Measurements from ENCODE around the gene MBNL2. TPM values are rescaled to one million over a fixed set of nuclear protein-coding genes. Genes with fewer than 3 reads are reported as not detected.

MBNL2 gene
- total and polyA plus RNA-seq, 7 donors, result 11.8 to 110 (median 84.7) TPM

- peak overlapping the region in 2 of 4 donors; percentile 20 to 44 for H3K27ac ChIP-seq
- no peaks in the 10 kb centered on the region for H3K9me3 ChIP-seq
- peaks cover 0 to 12% (median 0%) of the 10 kb centered on the region in 4 donors for H3K4me1 ChIP-seq
- no peak overlapping the region for H3K4me3 ChIP-seq
- H3K36me3 ChIP-seq, result no peaks in the 10 kb centered on the region
- WGBS, 2 donors, result 90 to 92% methylated on average over 1 of the region's 1 CpG
- TF ChIP-seq EP300 (IDR thresholded peaks at IDR 0.05), result no peak
- TF ChIP-seq POLR2A (IDR thresholded peaks at IDR 0.05), result no peak
- TF ChIP-seq CTCF (IDR thresholded peaks at IDR 0.05), result no peak
- TF ChIP-seq POLR2AphosphoS5 (IDR thresholded peaks at IDR 0.05), result no peak
- DNase-seq, result no peak
- H3K27me3 ChIP-seq, result no peaks in the 10 kb centered on the region
- intact Hi-C loops (cut with DNase I), result no loop called here
Measured at GRCh38 chr13:97211300-97211699, 10.8 kb upstream of the MBNL2 start.

GRCh38 chr13:97212004-97212403 lies 10.1 kb upstream of the MBNL2 start:
- Histone ChIP-seq H3K27ac (peak overlapping the region in 2 of 4 donors; percentile 21 to 44), H3K27me3 (no peaks in the 10 kb centered on the region), H3K36me3 (no peaks in the 10 kb centered on the region), H3K4me1 (peaks cover 0 to 12% (median 0%) of the 10 kb centered on the region in 4 donors), H3K9me3 (no peaks in the 10 kb centered on the region), H3K4me3 (no peak overlapping the region)
- WGBS, 2 donors, result 65 to 79% methylated on average over 4 of the region's 4 CpGs
- intact Hi-C loops (cut with DNase I), result no loop called here
- TF ChIP-seq EP300 (IDR thresholded peaks at IDR 0.05) (no peak), POLR2A (IDR thresholded peaks at IDR 0.05) (no peak), CTCF (IDR thresholded peaks at IDR 0.05) (no peak), POLR2AphosphoS5 (IDR thresholded peaks at IDR 0.05) (no peak)
- no peak for DNase-seq

GRCh38 chr13:97212601-97213040 lies 9.5 kb upstream of the MBNL2 start:
- 28 to 64% methylated on average over 4 of the region's 4 CpGs for WGBS, 2 donors
- intact Hi-C loops (cut with DNase I), result no loop called here
- no peak for DNase-seq
- H3K4me1 ChIP-seq, result peaks cover 0 to 12% (median 0%) of the 10 kb centered on the region in 4 donors
- H3K27me3 ChIP-seq, result no peaks in the 10 kb centered on the region
- TF ChIP-seq POLR2A (IDR thresholded peaks at IDR 0.05) (no peak), CTCF (IDR thresholded peaks at IDR 0.05) (peak in 3 of 4 experiments; percentile 12 to 50 (median 23)), POLR2AphosphoS5 (IDR thresholded peaks at IDR 0.05) (no peak)
- H3K4me3 ChIP-seq, result no peak overlapping the region
- H3K9me3 ChIP-seq, result no peaks in the 10 kb centered on the region
- no peaks in the 10 kb centered on the region for H3K36me3 ChIP-seq
- H3K27ac ChIP-seq, result peak overlapping the region in 1 of 4 donors; percentile 21

DNA sequence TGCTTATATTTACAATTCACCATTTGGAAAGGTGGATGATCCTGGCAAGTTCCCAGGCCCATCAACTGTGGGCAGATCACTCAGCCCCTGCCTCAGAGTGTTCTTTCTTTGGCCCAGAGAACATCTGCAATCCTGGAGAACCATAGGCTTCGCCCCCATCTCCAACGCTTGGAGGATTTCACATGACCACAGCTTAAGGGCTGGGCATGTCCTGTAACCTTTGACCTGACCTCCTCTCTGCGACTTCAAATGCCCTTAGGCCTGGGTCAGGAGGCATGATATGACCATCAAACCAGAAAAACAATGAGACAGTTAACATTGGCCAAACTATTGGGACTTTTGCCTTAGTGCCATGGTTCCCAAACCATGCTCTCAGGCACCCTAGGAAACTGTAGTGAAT lies 7.2 kb upstream of the MBNL2 start:
- Histone ChIP-seq H3K4me3 (no peak overlapping the region), H3K36me3 (no peaks in the 10 kb centered on the region), H3K4me1 (peaks cover 0 to 12% (median 0%) of the 10 kb centered on the region in 4 donors), H3K27ac (no peak overlapping the region), H3K27me3 (no peaks in the 10 kb centered on the region), H3K9me3 (no peaks in the 10 kb centered on the region)
- no peak for TF ChIP-seq POLR2A (IDR thresholded peaks at IDR 0.05)
- no peak for DNase-seq
- intact Hi-C loops (cut with DNase I), result no loop called here
- WGBS, 2 donors, result 85 to 93% methylated on average over 3 of the region's 3 CpGs

- Histone ChIP-seq H3K27me3 (no peaks in the 10 kb centered on the region), H3K9me3 (no peaks in the 10 kb centered on the region), H3K36me3 (no peaks in the 10 kb centered on the region), H3K4me3 (no peak overlapping the region), H3K27ac (no peak overlapping the region), H3K4me1 (peaks cover 0 to 12% (median 0%) of the 10 kb centered on the region in 4 donors)
- 60 to 77% methylated on average over 2 of the region's 2 CpGs for WGBS, 2 donors
- no peak for TF ChIP-seq CTCF (IDR thresholded peaks at IDR 0.05)
- TF ChIP-seq EP300 (IDR thresholded peaks at IDR 0.05), result no peak
- no peak for TF ChIP-seq POLR2AphosphoS5 (IDR thresholded peaks at IDR 0.05)
- no peak for TF ChIP-seq POLR2A (IDR thresholded peaks at IDR 0.05)
- no peak for DNase-seq
- intact Hi-C loops (cut with DNase I), result no loop called here
Measured at GRCh38 chr13:97215325-97215724, 6.8 kb upstream of the MBNL2 start.
